Epithelial cell of proximal tubule (primary cell): ENCODE measurements around the gene GJA10. TPM values are rescaled to one million over a fixed set of nuclear protein-coding genes. Genes with fewer than 3 reads are reported as not detected.

Experiments used
- DNase-seq: peaks from one replicate; pipeline ENCODE4 v3.0.0-alpha.2; 2011; ENCODE audit warnings: low read depth
- H3K4me3 ChIP-seq: 2 replicates; pipeline ENCODE4 v1.5.1; 2011; ENCODE audit warnings: low read depth, mild to moderate bottlenecking, low read length
- CTCF ChIP-seq: conservative IDR thresholded peaks from 2 replicates; pipeline ENCODE4 v1.5.1; 2012; ENCODE audit warnings: low read depth, mild to moderate bottlenecking, low read length
- total RNA-seq: library from RNA; depleted of rRNA; stranded (reverse); fragments of >200 nt; gene quantifications from 2 replicates; pipeline ENCODE4 v1.2.3, GENCODE V29; 2015

Gene GJA10
- total RNA-seq, 1 donor from 2014 or later: not detected

GRCh38 chr6:89917216-89917615 lies 22.9 kb downstream of the GJA10 start:
- no peak overlapping the region for H3K4me3 ChIP-seq
- no peak for TF ChIP-seq CTCF
- no peak for DNase-seq

- no peak for TF ChIP-seq CTCF
- H3K4me3 ChIP-seq: no peak overlapping the region
- no peak for DNase-seq
Measured at GRCh38 chr6:89917801-89918366, 23.6 kb downstream of the GJA10 start.

GRCh38 chr6:89921197-89921596 lies 26.9 kb downstream of the GJA10 start:
- no peak for DNase-seq
- H3K4me3 ChIP-seq: no peak overlapping the region
- TF ChIP-seq CTCF: no peak

GRCh38 chr6:89921691-89922090 lies 27.4 kb downstream of the GJA10 start:
- no peak overlapping the region for H3K4me3 ChIP-seq
- TF ChIP-seq CTCF: no peak
- DNase-seq: no peak

GRCh38 chr6:89924231-89924630 lies 30.0 kb downstream of the GJA10 start:
- no peak for TF ChIP-seq CTCF
- H3K4me3 ChIP-seq: no peak overlapping the region
- no peak for DNase-seq

GRCh38 chr6:89925826-89926225 lies 31.6 kb downstream of the GJA10 start:
- no peak overlapping the region for H3K4me3 ChIP-seq
- DNase-seq: no peak
- TF ChIP-seq CTCF: no peak

- no peak overlapping the region for H3K4me3 ChIP-seq
- no peak for TF ChIP-seq CTCF
- no peak for DNase-seq
Measured at GRCh38 chr6:89927264-89927663, 33.0 kb downstream of the GJA10 start.
